ENCODE results near the gene GAST. TPM values are rescaled to one million over a fixed set of nuclear protein-coding genes. Genes with fewer than 3 reads are reported as not detected.
A peak's percentile ranks its signal among the peaks of the same experiment; 100 is the strongest.

GAST gene
- total RNA-seq, 1 donor from 2014 or later: not detected

- Histone ChIP-seq H3K4me2 (no peak overlapping the region), H3K36me3 (no peaks in the 10 kb centered on the region), H3K79me2 (ENCODE audit: low read depth) (no peaks in the 10 kb centered on the region), H3K9ac (no peak overlapping the region), H3K9me3 (ENCODE audit: low read depth) (no peaks in the 10 kb centered on the region), H3F3A (ENCODE audit: low read depth) (peaks cover 8% of the 10 kb centered on the region), H2AFZ (replicated peaks) (no peak overlapping the region), H3K27me3 (peaks cover 64% of the 10 kb centered on the region), H4K20me1 (ENCODE audit: low read depth) (peaks cover 3% of the 10 kb centered on the region), H3K4me1 (peaks cover 4% of the 10 kb centered on the region), H3K4me3 (no peak overlapping the region), H3K27ac (no peak overlapping the region)
- DNase-seq (ENCODE audit: low spot score): no peak
- no peak overlapping the region for H3K27ac Mint-ChIP-seq
- peaks cover 25% of the 10 kb centered on the region for H3K4me1 Mint-ChIP-seq
- H3K4me3 Mint-ChIP-seq: no peak overlapping the region
- peaks cover 43% of the 10 kb centered on the region for H3K27me3 Mint-ChIP-seq (ENCODE audit: insufficient read depth, low read depth)
- H3K9me3 Mint-ChIP-seq: peaks cover 2% of the 10 kb centered on the region
- H3K36me3 Mint-ChIP-seq: no peaks in the 10 kb centered on the region
- TF ChIP-seq EZH2 (IDR thresholded peaks at IDR 0.05) (no peak), CTCF (IDR thresholded peaks at IDR 0.05) (no peak), EZH2phosphoT487 (IDR thresholded peaks at IDR 0.05) (no peak)
Measured at GRCh38 chr17:41731836-41732235, 19.7 kb downstream of the GAST start.

DNA sequence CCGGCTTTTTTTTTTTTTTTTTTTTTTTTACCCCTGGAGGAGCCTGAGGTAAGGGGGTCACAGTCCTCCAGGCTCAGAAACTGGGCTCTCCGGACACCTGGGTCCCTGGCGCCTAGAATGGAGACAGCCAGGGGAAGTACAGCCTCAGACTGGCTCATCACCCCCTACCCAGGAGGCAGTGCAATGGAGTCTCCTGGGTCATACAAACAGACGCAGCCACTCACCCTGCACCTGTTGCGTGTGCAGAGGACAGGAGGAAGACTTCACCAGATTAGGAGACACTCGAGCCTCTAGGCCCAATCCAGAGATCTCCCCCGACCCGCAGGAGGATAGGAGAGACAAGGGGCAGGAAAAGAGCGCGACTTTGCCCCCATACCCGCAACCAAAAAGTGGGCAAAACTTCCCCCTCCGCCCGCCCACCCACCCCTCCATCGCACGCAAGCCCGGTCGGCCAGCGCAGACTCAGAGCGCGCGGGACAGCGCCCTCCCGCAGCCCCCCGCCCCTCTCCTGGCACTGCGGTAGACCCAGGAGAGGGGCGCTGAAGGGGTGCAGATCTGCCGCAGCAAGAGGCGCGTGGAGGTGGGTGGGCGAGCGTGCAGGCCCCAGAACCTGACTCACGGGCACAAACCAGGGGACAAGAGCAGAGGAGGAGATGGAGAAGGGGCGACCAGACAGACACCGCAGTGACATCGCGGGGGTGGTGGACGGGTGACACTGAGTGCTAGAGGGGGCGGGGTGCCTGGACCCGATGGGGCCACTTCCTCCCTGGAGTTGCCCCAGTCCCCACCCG is 21.4 kb downstream of the GAST start:
- peaks cover 2% of the 10 kb centered on the region for H3K9me3 Mint-ChIP-seq
- H3K4me1 ChIP-seq: peaks cover 4% of the 10 kb centered on the region
- TF ChIP-seq CTCF (IDR thresholded peaks at IDR 0.05) (no peak), EZH2 (IDR thresholded peaks at IDR 0.05) (peak; percentile 78), EZH2phosphoT487 (IDR thresholded peaks at IDR 0.05) (no peak)
- no peaks in the 10 kb centered on the region for H3K79me2 ChIP-seq (ENCODE audit: low read depth)
- no peak overlapping the region for H3K9ac ChIP-seq
- H3K4me2 ChIP-seq: peak overlapping the region; percentile 86
- H3K9me3 ChIP-seq (ENCODE audit: low read depth): no peaks in the 10 kb centered on the region
- H3K36me3 Mint-ChIP-seq: no peaks in the 10 kb centered on the region
- H3K27me3 ChIP-seq: peaks cover 75% of the 10 kb centered on the region
- peak overlapping the region; percentile 97 for H2AFZ ChIP-seq (replicated peaks)
- no peaks in the 10 kb centered on the region for H3K36me3 ChIP-seq
- peaks cover 28% of the 10 kb centered on the region for H3K4me1 Mint-ChIP-seq
- no peak overlapping the region for H3K27ac ChIP-seq
- H3K4me3 Mint-ChIP-seq: peak overlapping the region; percentile 91
- peak; percentile 53 for DNase-seq (ENCODE audit: low spot score)
- peaks cover 8% of the 10 kb centered on the region for H3F3A ChIP-seq (ENCODE audit: low read depth)
- H3K4me3 ChIP-seq: peak overlapping the region; percentile 70
- no peak overlapping the region for H3K27ac Mint-ChIP-seq
- H4K20me1 ChIP-seq (ENCODE audit: low read depth): peaks cover 3% of the 10 kb centered on the region
- peaks cover 53% of the 10 kb centered on the region for H3K27me3 Mint-ChIP-seq (ENCODE audit: insufficient read depth, low read depth)

- no peak within 1 kb of the TSS for H3K27ac ChIP-seq
- H3F3A ChIP-seq (ENCODE audit: low read depth): peaks cover 8% of the 10 kb centered on the region
- peaks cover 2% of the 10 kb centered on the region for H3K9me3 Mint-ChIP-seq
- no peaks in the 10 kb centered on the region for H3K9me3 ChIP-seq (ENCODE audit: low read depth)
- H3K27me3 ChIP-seq: peaks cover 75% of the 10 kb centered on the region
- peak within 1 kb of the TSS; percentile 86 for H3K4me2 ChIP-seq
- peak within 1 kb of the TSS; percentile 70 for H3K4me3 ChIP-seq
- no peaks in the 10 kb centered on the region for H3K79me2 ChIP-seq (ENCODE audit: low read depth)
- H3K4me1 ChIP-seq: peaks cover 4% of the 10 kb centered on the region
- H3K27me3 Mint-ChIP-seq (ENCODE audit: insufficient read depth, low read depth): peaks cover 53% of the 10 kb centered on the region
- peak within 1 kb of the TSS; percentile 91 for H3K4me3 Mint-ChIP-seq
- H3K36me3 ChIP-seq: no peaks in the 10 kb centered on the region
- TF ChIP-seq EZH2 (IDR thresholded peaks at IDR 0.05): peak; percentile 77
- TF ChIP-seq CTCF (IDR thresholded peaks at IDR 0.05): no peak
- TF ChIP-seq EZH2phosphoT487 (IDR thresholded peaks at IDR 0.05): peak; percentile 81
- H2AFZ ChIP-seq (replicated peaks): peak within 1 kb of the TSS; percentile 97
- H3K36me3 Mint-ChIP-seq: no peaks in the 10 kb centered on the region
- H3K27ac Mint-ChIP-seq: peak within 1 kb of the TSS; percentile 92
- H3K9ac ChIP-seq: no peak within 1 kb of the TSS
- H4K20me1 ChIP-seq (ENCODE audit: low read depth): peaks cover 3% of the 10 kb centered on the region
- peak; percentile 79 for DNase-seq (ENCODE audit: low spot score)
- peaks cover 28% of the 10 kb centered on the region for H3K4me1 Mint-ChIP-seq
Measured at GRCh38 chr17:41734139-41734948, 22.2 kb downstream of the GAST start, which contains the start of gene HAP1. HAP1 (minus strand) TSS chr17:41734643; CDS start chr17:41734634, 9 bp downstream.
